ENCODE results near the gene SUPT5H.
A peak's percentile ranks its signal among the peaks of the same experiment; 100 is the strongest.

SUPT5H gene

DNA sequence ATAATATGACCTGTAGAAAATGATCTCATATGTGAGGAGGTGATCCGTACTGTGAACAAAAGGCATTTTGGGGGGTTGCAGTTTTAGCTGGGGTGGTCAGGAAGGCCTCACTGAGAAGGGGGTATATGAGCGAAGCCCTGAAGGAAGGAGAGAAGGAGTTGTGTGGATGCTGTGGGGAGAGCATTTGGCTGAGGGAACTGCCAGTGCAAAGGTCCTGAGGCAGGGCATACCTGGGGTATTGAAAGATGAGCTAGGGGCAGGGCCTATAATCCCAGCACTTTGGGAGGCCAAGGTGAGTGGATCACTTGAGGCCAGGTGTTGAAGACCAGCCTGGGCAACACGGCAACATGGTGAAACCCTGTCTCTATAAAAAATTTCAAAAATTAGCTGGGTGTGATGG, 72.0 kb downstream of the SUPT5H start:
- DNase-seq (ENCODE audit: extremely low read depth, insufficient read length): no peak
- TF ChIP-seq, protein P1, sequence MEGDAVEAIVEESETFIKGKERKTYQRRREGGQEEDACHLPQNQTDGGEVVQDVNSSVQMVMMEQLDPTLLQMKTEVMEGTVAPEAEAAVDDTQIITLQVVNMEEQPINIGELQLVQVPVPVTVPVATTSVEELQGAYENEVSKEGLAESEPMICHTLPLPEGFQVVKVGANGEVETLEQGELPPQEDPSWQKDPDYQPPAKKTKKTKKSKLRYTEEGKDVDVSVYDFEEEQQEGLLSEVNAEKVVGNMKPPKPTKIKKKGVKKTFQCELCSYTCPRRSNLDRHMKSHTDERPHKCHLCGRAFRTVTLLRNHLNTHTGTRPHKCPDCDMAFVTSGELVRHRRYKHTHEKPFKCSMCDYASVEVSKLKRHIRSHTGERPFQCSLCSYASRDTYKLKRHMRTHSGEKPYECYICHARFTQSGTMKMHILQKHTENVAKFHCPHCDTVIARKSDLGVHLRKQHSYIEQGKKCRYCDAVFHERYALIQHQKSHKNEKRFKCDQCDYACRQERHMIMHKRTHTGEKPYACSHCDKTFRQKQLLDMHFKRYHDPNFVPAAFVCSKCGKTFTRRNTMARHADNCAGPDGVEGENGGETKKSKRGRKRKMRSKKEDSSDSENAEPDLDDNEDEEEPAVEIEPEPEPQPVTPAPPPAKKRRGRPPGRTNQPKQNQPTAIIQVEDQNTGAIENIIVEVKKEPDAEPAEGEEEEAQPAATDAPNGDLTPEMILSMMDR (IDR thresholded peaks at IDR 0.05; ENCODE audit: insufficient read depth, low read length, poor library complexity, severe bottlenecking): no peak
- Histone ChIP-seq H3K36me3 (ENCODE audit: control insufficient read depth, insufficient read depth, low read length) (no peaks in the 10 kb centered on the region), H3K4me3 (replicated peaks; ENCODE audit: low read depth, low read length) (no peak overlapping the region), H3K27me3 (replicated peaks; ENCODE audit: control insufficient read depth, insufficient read depth, low read length) (no peaks in the 10 kb centered on the region; the same call in none of the 2 replicates)

DNA sequence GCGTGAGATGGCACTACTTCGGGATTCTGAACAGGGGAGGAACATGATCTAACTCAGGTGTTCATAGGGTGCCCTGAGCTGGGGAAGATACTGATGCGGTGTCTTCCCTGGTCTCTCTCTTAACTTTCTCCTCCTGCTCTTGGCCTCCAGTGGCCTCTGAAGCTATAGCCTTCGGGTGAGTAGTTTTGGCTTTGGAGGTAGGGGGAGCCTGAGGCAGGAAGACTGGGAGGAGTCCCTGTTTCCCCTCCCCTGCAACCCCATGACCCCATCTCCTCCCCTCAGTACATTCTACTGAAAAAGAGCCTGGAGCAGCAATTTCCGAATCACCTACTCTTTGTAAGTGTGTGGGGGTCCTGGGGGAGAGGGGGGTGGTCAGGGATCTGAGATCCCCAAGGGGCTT, 73.1 kb downstream of the SUPT5H start:
- Histone ChIP-seq H3K4me3 (replicated peaks; ENCODE audit: low read depth, low read length) (no peak overlapping the region), H3K36me3 (ENCODE audit: control insufficient read depth, insufficient read depth, low read length) (no peaks in the 10 kb centered on the region), H3K27me3 (replicated peaks; ENCODE audit: control insufficient read depth, insufficient read depth, low read length) (no peaks in the 10 kb centered on the region; the same call in 1 of the 2 replicates)
- TF ChIP-seq, protein P1 (IDR thresholded peaks at IDR 0.05; ENCODE audit: insufficient read depth, low read length, poor library complexity, severe bottlenecking): no peak
- no peak for DNase-seq (ENCODE audit: extremely low read depth, insufficient read length)

DNA sequence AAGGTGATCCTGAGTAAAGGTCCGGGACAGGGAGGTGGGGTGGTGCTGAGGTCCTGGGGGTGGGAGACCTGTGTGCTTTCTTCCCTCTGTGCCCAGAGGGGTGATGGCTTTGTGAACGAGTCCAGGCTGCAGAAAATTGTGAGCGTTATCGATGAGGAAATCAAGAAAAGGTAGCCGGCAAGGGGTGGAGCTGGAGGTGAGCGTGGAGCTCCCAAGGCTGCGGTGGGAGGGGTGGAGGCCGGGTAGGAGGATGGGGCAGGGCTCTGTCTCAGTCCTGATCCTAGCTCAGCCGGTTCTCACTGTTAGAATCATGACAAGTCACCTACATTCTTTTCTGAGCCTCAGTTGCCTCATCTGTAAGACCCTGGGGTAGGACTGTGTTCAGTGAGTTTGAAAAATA, 73.6 kb downstream of the SUPT5H start:
- H3K27me3 ChIP-seq (replicated peaks; ENCODE audit: control insufficient read depth, insufficient read depth, low read length): no peaks in the 10 kb centered on the region; the same call in 1 of the 2 replicates
- H3K36me3 ChIP-seq (ENCODE audit: control insufficient read depth, insufficient read depth, low read length): no peaks in the 10 kb centered on the region
- H3K4me3 ChIP-seq (replicated peaks; ENCODE audit: low read depth, low read length): no peak overlapping the region
- TF ChIP-seq, protein P1 (IDR thresholded peaks at IDR 0.05; ENCODE audit: insufficient read depth, low read length, poor library complexity, severe bottlenecking): no peak
- no peak for DNase-seq (ENCODE audit: extremely low read depth, insufficient read length)

DNA sequence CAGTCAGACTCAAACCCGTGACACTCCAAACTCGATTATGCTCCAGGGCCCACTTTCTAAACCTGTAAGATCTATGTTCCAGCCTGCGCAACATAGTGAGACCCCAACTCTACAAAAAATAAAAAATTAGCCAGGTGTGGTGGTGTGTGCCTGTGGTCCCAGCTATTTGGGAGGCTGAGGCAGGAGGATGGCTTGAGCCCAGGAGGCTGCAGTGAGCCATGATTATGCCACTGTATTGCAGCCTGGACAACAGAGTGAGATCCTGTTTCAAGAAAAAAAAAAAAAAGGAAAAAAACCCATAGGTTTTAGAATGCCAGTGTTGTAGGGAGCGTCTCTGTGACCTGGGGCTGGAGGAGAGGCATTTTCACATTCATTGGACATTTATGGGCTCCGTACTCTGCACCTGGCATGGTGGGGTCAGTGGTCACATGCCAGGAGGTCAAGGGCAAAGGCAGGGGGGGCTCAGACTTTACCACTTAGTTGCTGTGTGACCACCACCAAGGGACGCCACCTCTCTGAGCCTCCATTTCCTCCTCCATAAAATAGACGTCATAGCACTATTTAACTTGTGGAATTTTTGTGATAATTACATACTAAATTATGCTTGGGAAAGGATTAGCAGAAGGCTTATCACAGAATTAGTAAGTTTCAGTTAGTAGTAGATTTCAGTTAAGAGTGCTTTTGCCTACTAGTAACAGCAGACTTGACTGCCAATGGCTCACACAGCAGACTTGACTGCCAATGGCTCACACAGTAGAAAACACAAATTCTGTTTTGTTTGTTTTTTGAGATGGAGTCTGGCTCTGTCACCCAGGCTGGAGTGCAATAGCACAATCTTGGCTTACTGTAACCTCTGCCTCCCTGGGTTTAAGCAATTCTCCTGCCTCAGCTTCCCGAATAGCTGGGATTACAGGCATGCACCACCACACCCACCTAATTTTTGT, 75.4 kb downstream of the SUPT5H start:
- TF ChIP-seq, protein P1 (IDR thresholded peaks at IDR 0.05; ENCODE audit: insufficient read depth, low read length, poor library complexity, severe bottlenecking): no peak
- H3K4me3 ChIP-seq (replicated peaks; ENCODE audit: low read depth, low read length): no peak overlapping the region
- no peaks in the 10 kb centered on the region for H3K27me3 ChIP-seq (replicated peaks; ENCODE audit: control insufficient read depth, insufficient read depth, low read length)
- DNase-seq (ENCODE audit: extremely low read depth, insufficient read length): no peak
- no peaks in the 10 kb centered on the region for H3K36me3 ChIP-seq (ENCODE audit: control insufficient read depth, insufficient read depth, low read length)

DNA sequence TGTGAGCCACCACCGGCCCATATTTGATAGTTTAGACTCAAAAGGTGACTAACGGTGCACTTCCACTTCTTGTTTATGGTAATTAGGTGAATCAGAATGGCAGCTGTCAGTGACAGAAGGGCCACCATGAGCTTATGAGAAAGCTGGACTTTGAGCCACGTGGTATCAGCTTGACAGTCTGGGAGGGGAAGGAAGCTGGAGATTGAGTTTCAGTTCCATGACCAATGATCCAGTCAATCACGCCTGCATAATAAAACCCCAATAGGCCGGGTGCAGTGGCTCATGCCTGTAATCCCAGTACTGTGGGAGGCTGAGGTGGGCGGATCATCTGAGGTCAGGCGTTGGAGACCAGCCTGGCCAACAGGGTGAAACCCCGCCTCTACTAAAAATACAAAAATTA, 79.1 kb downstream of the SUPT5H start:
- no peaks in the 10 kb centered on the region for H3K36me3 ChIP-seq (ENCODE audit: control insufficient read depth, insufficient read depth, low read length)
- TF ChIP-seq, protein P1 (IDR thresholded peaks at IDR 0.05; ENCODE audit: insufficient read depth, low read length, poor library complexity, severe bottlenecking): no peak
- no peaks in the 10 kb centered on the region for H3K27me3 ChIP-seq (replicated peaks; ENCODE audit: control insufficient read depth, insufficient read depth, low read length)
- no peak overlapping the region for H3K4me3 ChIP-seq (replicated peaks; ENCODE audit: low read depth, low read length)
- peak; percentile 25 for DNase-seq (ENCODE audit: extremely low read depth, insufficient read length)

Data from GM06990 (cell line).